Smooth muscle cell (in vitro differentiated cells): ENCODE measurements around the gene ADAMTS6. TPM values are rescaled to one million over a fixed set of nuclear protein-coding genes. Genes with fewer than 3 reads are reported as not detected.

ENCODE experiments used
- DNase-seq: peaks from one replicate; lab custom pipeline; 2025; ENCODE audit not compliant: unreplicated experiment; lab: John Stamatoyannopoulos, UW
- H2AFZ ChIP-seq: fragments of 200-600 bp; sonication (generic); 2 replicates; pipeline ENCODE4 v1.6.0; 2016; ENCODE audit warnings: antibody characterized with exemption, low read depth, mild to moderate bottlenecking
- H3F3A ChIP-seq: fragments of 200-600 bp; sonication (generic); 2 replicates; pipeline ENCODE4 v1.6.0; 2017; ENCODE audit warnings: antibody characterized with exemption, low read depth
- H3K27ac ChIP-seq: fragments of 200-600 bp; sonication (generic); 2 replicates; pipeline ENCODE4 v1.5.1; 2016; ENCODE audit warnings: low read depth, mild to moderate bottlenecking
- H3K27me3 ChIP-seq: fragments of 200-600 bp; sonication (generic); 2 replicates; pipeline ENCODE4 v1.6.1; 2016; ENCODE audit warnings: low read depth, mild to moderate bottlenecking
- H3K36me3 ChIP-seq: fragments of 200-600 bp; sonication (generic); 2 replicates; pipeline ENCODE4 v1.5.1; 2016; ENCODE audit warnings: low read depth
- H3K4me1 ChIP-seq: fragments of 200-600 bp; sonication (generic); 2 replicates; pipeline ENCODE4 v1.5.1; 2016; ENCODE audit warnings: low read depth
- H3K4me2 ChIP-seq: fragments of 200-600 bp; sonication (generic); 2 replicates; pipeline ENCODE4 v1.6.0; 2016; ENCODE audit warnings: mild to moderate bottlenecking
- H3K4me3 ChIP-seq: fragments of 200-600 bp; sonication (generic); 2 replicates; pipeline ENCODE4 v1.5.1; 2016; ENCODE audit warnings: mild to moderate bottlenecking
- H3K79me2 ChIP-seq: fragments of 200-600 bp; sonication (generic); 2 replicates; pipeline ENCODE4 v1.6.0; 2016; ENCODE audit warnings: low read depth, mild to moderate bottlenecking
- H3K9ac ChIP-seq: fragments of 200-600 bp; sonication (generic); 2 replicates; pipeline ENCODE4 v1.6.0; 2016; ENCODE audit warnings: low read depth
- H3K9me3 ChIP-seq: fragments of 200-600 bp; sonication (generic); replicated peaks from 2 replicates; pipeline ENCODE4 v1.5.1; 2016; ENCODE audit warnings: low read depth
- H4K20me1 ChIP-seq: fragments of 200-600 bp; sonication (generic); 2 replicates; pipeline ENCODE4 v1.6.0; 2016; ENCODE audit warnings: low read depth
- WGBS: methylation state at CpG from one replicate; pipeline ENCODE4 v1.1.7; 2016; ENCODE audit warnings: low lambda C conversion rate; 5-methylcytosine and 5-hydroxymethylcytosine counted together
- polyA plus RNA-seq: library from polyadenylated mRNA; unstranded; fragments of >200 nt; fragmentation: Nextera tagmentation; extraction: Ambion mirVana; gene quantifications from 2 replicates; pipeline ENCODE4 v1.2.1, GENCODE V29; 2016
- total RNA-seq: library from RNA; depleted of rRNA; stranded (reverse); fragments of >200 nt; gene quantifications from 2 replicates; pipeline ENCODE4 v1.2.3, GENCODE V29; 2014
- TF ChIP-seq, protein P1 (sequence below): fragments of 200-600 bp; sonication (generic); IDR thresholded peaks from 2 replicates; pipeline ENCODE4 v1.5.1; 2017; ENCODE audit warnings: borderline replicate concordance, mild to moderate bottlenecking, antibody characterized with exemption; ENCODE audit not compliant: insufficient read depth, poor library complexity, severe bottlenecking

The ADAMTS6 gene
- total and polyA plus RNA-seq, 2 experiments from 2014 or later, result 5.9 to 111 TPM

GRCh38 chr5:65332591-65332990 is 149.1 kb downstream of the ADAMTS6 start:
- no peaks in the 10 kb centered on the region for H3K9me3 ChIP-seq
- 93% methylated on average over 1 of the region's 1 CpG for WGBS
- H3K27me3 ChIP-seq, result no peaks in the 10 kb centered on the region
- H3K36me3 ChIP-seq, result peaks cover 3% of the 10 kb centered on the region
- DNase-seq, result no peak
- H3K9ac ChIP-seq, result no peak overlapping the region
- H3K79me2 ChIP-seq, result peaks cover 12% of the 10 kb centered on the region
- H3F3A ChIP-seq, result no peaks in the 10 kb centered on the region
- no peak overlapping the region for H3K4me2 ChIP-seq
- H3K27ac ChIP-seq, result no peak overlapping the region
- no peak overlapping the region for H2AFZ ChIP-seq
- H4K20me1 ChIP-seq, result no peaks in the 10 kb centered on the region
- TF ChIP-seq, protein P1, sequence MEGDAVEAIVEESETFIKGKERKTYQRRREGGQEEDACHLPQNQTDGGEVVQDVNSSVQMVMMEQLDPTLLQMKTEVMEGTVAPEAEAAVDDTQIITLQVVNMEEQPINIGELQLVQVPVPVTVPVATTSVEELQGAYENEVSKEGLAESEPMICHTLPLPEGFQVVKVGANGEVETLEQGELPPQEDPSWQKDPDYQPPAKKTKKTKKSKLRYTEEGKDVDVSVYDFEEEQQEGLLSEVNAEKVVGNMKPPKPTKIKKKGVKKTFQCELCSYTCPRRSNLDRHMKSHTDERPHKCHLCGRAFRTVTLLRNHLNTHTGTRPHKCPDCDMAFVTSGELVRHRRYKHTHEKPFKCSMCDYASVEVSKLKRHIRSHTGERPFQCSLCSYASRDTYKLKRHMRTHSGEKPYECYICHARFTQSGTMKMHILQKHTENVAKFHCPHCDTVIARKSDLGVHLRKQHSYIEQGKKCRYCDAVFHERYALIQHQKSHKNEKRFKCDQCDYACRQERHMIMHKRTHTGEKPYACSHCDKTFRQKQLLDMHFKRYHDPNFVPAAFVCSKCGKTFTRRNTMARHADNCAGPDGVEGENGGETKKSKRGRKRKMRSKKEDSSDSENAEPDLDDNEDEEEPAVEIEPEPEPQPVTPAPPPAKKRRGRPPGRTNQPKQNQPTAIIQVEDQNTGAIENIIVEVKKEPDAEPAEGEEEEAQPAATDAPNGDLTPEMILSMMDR, result no peak
- H3K4me3 ChIP-seq, result no peak overlapping the region
- no peaks in the 10 kb centered on the region for H3K4me1 ChIP-seq

- H3K27ac ChIP-seq, result no peak overlapping the region
- no peaks in the 10 kb centered on the region for H3K4me1 ChIP-seq
- DNase-seq, result no peak
- no peak overlapping the region for H3K4me3 ChIP-seq
- no peak overlapping the region for H3K9ac ChIP-seq
- no peak overlapping the region for H2AFZ ChIP-seq
- peaks cover 6% of the 10 kb centered on the region for H3K79me2 ChIP-seq
- H3K27me3 ChIP-seq, result no peaks in the 10 kb centered on the region
- TF ChIP-seq, protein P1, result no peak
- no peak overlapping the region for H3K4me2 ChIP-seq
- H3K9me3 ChIP-seq, result no peaks in the 10 kb centered on the region
- 88% methylated on average over 2 of the region's 2 CpGs for WGBS
- H3K36me3 ChIP-seq, result peaks cover 3% of the 10 kb centered on the region
- H4K20me1 ChIP-seq, result no peaks in the 10 kb centered on the region
- no peaks in the 10 kb centered on the region for H3F3A ChIP-seq
These were observed 152.5 kb downstream of the ADAMTS6 start for GRCh38 chr5:65329266-65329665.

DNA sequence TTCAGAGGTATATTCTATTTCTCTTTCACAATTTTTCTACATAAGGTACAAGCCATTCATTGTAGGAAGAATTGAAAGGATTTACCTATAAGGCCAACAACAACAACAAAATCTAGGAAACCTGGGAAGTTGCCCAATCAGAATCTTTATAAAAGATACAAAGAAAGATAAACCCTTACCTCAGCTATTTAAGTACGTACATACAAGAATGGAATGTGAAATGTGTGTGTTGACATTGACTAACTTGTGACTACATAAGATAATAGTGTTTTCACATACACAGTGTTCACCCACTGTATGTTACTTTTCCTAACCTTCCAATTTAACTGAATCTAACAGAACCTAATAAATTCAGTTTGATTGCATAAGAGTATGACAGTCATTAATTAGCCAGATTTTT is 154.1 kb downstream of the ADAMTS6 start:
- no peaks in the 10 kb centered on the region for H3K27me3 ChIP-seq
- H3K27ac ChIP-seq, result peak overlapping the region; percentile 12
- 62% methylated on average over 1 of the region's 1 CpG for WGBS
- H3K4me3 ChIP-seq, result no peak overlapping the region
- H3K79me2 ChIP-seq, result peaks cover 6% of the 10 kb centered on the region
- H3K36me3 ChIP-seq, result peaks cover 3% of the 10 kb centered on the region
- H3F3A ChIP-seq, result no peaks in the 10 kb centered on the region
- TF ChIP-seq, protein P1, result no peak
- H3K4me1 ChIP-seq, result no peaks in the 10 kb centered on the region
- H4K20me1 ChIP-seq, result no peaks in the 10 kb centered on the region
- no peak overlapping the region for H2AFZ ChIP-seq
- DNase-seq, result no peak
- no peak overlapping the region for H3K9ac ChIP-seq
- no peak overlapping the region for H3K4me2 ChIP-seq
- no peaks in the 10 kb centered on the region for H3K9me3 ChIP-seq

GRCh38 chr5:65326922-65327321 is 154.8 kb downstream of the ADAMTS6 start:
- H3K79me2 ChIP-seq, result peaks cover 6% of the 10 kb centered on the region
- no peak for DNase-seq
- no peak overlapping the region for H2AFZ ChIP-seq
- no peaks in the 10 kb centered on the region for H3F3A ChIP-seq
- H3K4me3 ChIP-seq, result no peak overlapping the region
- no peaks in the 10 kb centered on the region for H4K20me1 ChIP-seq
- no peaks in the 10 kb centered on the region for H3K27me3 ChIP-seq
- no peak overlapping the region for H3K4me2 ChIP-seq
- no peaks in the 10 kb centered on the region for H3K4me1 ChIP-seq
- no peaks in the 10 kb centered on the region for H3K9me3 ChIP-seq
- H3K36me3 ChIP-seq, result peaks cover 3% of the 10 kb centered on the region
- H3K27ac ChIP-seq, result peak overlapping the region; percentile 12
- 86% methylated on average over 1 of the region's 1 CpG for WGBS
- TF ChIP-seq, protein P1, result no peak
- H3K9ac ChIP-seq, result no peak overlapping the region
